ENCODE results near the gene MYB.

GRCh38 chr6:135182071-135183001 is 1.2 kb downstream of the MYB start:
- TF ChIP-seq, protein P1, sequence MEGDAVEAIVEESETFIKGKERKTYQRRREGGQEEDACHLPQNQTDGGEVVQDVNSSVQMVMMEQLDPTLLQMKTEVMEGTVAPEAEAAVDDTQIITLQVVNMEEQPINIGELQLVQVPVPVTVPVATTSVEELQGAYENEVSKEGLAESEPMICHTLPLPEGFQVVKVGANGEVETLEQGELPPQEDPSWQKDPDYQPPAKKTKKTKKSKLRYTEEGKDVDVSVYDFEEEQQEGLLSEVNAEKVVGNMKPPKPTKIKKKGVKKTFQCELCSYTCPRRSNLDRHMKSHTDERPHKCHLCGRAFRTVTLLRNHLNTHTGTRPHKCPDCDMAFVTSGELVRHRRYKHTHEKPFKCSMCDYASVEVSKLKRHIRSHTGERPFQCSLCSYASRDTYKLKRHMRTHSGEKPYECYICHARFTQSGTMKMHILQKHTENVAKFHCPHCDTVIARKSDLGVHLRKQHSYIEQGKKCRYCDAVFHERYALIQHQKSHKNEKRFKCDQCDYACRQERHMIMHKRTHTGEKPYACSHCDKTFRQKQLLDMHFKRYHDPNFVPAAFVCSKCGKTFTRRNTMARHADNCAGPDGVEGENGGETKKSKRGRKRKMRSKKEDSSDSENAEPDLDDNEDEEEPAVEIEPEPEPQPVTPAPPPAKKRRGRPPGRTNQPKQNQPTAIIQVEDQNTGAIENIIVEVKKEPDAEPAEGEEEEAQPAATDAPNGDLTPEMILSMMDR (IDR thresholded peaks at IDR 0.05; ENCODE audit: low read length): no peak
- no peak for TF ChIP-seq EZH2phosphoT487 (IDR thresholded peaks at IDR 0.05; ENCODE audit: low read length)
